NCI-H2107 treated with DMSO at 0.1 percent for 48 hours (cell line): Measurements from ENCODE around the gene NR6A1.

Experiments used
- DNase-seq: peaks from one replicate; lab custom pipeline; 2025; ENCODE audit not compliant: unreplicated experiment; lab: John Stamatoyannopoulos, UW

Gene NR6A1

GRCh38 chr9:124662561-124662960 is 108.5 kb downstream of the NR6A1 start:
- DNase-seq: no peak

- DNase-seq: peak; percentile 51
These were observed 109.8 kb downstream of the NR6A1 start for GRCh38 chr9:124661271-124661670.

GRCh38 chr9:124660341-124660801 is 110.7 kb downstream of the NR6A1 start:
- peak; percentile 55 for DNase-seq

DNA sequence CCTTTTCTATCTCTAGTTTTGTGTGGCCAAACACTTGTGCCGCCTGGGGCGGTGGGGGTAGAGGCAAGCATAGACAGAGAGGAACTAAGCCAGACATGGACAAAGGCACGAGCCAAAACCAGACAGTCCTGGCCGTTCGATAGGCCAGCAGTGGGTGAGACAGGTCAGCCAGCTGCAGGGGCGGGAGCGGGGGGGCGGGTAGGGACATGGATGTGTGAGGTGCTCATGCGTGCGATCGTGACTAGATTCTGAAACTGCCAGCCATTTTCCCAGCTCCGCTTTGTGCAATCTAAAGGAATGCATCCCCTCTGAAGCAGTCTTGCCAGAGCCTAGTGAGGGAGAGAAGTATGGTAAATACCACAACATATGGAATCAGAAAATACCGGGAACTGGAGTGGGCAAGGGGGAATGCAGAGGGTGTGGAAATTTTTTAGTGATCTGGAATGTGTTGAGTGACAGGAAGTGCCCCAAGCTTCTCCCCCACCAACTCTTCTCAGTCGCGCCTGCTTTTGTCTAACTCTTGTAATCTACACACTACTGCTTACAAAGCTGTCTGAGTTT is 111.9 kb downstream of the NR6A1 start:
- DNase-seq: peak; percentile 69

DNA sequence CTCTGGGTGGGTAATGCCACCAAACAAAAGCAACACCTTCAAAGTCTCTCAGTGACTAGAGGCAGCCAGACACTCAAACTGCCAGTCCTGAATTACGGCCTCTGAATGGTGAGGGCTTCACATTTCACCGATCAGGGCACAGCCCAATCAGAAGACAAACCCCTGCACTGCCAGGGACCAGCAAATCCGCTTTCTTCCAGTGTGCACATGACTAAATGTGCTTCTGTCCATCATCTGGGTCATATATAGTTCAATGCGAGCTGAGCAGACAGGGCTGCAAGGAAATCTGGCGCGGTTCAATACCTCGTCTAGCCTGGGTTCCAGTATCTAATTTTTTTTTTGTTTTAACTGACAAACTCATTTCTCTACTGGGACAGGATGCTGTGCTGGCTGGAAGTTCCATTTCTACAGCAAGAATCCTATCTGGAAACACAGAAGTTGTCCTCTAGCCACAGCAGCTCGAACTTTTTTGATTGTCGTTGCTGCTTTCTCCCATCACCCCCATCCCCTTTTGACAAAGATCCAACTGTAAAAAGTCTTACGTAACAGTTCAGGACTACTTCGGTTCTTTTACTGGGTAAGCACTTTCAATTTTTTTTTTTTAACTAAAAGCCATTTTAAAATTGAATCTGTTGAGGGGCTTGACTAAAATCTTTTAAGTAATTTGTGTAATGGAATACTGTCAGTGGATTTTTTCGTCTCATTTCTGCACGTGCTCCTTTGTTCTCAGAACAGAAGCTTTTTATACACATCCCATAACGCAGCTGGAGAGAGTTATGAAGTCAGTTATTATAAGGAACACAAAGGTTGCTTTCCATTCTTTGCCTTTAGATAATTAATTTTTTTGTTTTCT is 112.7 kb downstream of the NR6A1 start:
- peak; percentile 90 for DNase-seq

DNA sequence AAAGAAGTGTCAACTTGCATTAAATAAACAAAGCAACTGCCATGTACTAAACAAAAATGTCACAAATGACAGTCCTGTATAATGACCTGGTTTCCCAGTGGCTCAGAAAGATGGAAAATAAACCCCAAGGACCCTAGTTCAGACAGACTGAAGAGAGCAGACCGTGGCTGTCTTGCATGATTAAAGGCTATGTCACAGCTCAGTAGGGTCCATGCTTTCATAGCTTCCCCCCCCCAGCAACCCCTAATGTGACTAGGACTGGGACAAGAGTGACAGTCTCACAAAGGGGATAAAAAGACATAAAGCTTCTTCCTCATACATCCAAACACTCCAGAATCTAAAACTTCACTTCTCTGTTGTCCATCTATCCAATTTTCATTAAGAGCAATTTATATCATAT is 113.6 kb downstream of the NR6A1 start:
- no peak for DNase-seq

GRCh38 chr9:124654431-124654830 is 116.7 kb downstream of the NR6A1 start:
- no peak for DNase-seq

DNA sequence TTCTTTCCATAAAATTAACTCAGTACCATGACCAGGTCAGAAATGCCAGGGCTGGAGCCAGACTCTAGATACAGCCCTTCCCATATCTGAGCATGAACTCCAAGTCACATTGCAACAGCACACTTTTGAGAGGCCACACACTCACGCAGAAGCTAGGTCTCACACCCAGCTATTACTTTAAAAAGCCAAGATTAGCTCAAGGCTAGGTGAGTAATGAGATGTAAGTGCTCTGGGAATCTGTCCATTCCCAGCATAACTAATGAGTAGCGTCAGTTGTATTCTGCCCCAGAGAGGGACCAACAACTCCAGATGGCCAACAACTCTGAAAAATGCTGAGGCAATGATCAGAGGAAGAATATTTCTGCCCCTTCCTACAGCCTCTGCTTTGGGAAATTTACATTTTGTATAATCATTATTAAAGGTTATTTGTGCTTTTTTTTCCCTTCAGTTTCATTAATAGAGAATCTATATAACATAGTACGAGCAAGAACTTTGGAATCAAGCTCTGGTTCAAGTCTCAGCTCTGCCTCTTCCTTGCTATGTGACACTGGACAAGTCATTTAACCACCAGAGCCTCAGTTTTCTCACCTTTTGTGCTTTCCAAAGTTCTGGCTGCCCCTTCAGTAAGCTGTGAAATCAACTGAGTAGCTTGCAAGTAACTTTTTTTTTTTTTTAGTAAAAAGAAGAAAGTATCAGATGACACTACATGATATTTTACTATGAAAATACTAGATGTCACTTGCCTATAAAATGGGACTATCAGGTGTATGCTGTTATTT is 118.3 kb downstream of the NR6A1 start:
- DNase-seq: no peak

GRCh38 chr9:124652203-124652602 is 118.9 kb downstream of the NR6A1 start:
- no peak for DNase-seq

DNA sequence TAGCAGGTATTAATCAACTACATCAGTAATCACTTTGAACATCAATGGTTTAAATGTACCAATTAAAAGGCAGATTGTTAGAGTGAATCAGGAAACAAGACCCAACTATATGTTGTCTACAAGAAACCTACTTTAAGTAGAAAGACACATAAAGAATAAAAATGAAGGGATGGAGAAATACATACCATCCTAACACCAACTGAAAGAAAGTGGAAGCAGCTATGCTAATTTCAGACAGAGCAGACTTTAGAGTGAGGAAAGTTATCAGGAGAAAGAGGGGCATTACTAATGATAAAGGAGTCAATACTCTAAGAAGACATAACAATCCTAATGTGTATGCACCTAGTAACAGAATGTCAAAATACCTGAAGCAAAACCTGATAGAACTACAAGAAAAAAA is 125.8 kb downstream of the NR6A1 start:
- no peak for DNase-seq

GRCh38 chr9:124639637-124640036 is 131.5 kb downstream of the NR6A1 start:
- no peak for DNase-seq

- DNase-seq: no peak
These were observed 135.8 kb downstream of the NR6A1 start for GRCh38 chr9:124635285-124635684.

DNA sequence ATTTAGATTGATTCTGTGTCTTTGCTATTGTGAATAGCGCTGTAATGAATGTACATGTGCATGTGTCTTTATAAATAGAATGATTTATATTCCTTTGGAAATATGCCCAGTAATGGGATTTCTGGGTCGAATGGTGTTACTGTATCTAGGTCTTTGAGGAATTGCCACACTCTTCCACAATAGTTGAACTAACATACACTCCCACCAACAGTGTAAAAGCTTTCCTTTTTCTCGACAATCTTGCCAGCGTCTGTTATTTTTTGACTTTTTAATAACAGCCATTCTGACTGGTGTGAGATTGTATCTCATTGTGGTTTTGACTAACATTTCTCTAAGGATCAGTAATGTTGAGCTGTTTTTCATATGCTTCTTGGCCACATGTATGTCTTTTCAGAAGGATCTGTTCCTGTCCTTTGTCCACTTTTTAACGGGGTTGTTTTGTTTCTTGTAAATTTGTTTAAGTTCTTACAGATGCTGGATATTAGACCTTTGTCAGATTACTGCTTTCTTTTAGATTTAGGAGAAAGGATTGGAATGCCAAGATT is 139.0 kb downstream of the NR6A1 start:
- no peak for DNase-seq

- no peak for DNase-seq
These were observed 139.8 kb downstream of the NR6A1 start for GRCh38 chr9:124631326-124631725.

DNA sequence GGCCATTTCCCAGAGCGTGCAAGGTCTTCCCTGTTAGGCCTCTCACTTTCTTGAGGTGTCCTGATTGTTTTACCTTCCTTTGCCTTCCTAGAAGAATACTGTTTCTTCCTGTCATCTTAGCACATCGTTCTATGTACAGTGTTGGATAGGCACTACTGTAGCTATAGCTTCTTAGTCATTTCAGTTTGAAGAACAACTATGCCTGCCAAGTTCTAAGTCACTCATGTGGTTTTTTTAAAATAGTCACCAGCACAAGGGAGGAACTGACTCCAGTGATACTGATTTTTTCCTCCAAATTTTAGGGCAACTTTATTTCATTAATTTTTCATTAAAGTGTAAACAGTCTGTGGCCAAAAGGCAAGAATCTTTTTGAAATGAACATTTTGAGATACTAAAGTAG is 141.5 kb downstream of the NR6A1 start:
- DNase-seq: no peak

DNA sequence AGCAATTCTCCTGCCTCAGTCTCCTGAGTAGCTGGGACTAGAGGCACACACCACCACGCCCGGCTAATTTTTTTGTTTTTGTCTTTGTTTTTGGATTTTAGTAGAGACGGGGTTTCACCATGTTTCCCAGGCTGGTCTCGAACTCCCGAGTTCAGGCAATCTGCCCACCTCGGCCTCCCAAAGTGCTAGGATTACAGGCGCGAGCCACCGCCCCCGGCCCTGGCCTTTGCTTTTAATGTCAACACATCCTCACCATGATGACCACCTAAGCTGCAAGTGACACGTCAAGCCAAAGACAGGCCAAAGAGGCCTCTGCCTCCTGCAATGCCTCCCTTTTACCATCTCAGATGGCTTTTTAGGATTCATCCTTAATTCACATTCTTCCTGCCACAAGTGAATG is 142.4 kb downstream of the NR6A1 start:
- DNase-seq: no peak

DNA sequence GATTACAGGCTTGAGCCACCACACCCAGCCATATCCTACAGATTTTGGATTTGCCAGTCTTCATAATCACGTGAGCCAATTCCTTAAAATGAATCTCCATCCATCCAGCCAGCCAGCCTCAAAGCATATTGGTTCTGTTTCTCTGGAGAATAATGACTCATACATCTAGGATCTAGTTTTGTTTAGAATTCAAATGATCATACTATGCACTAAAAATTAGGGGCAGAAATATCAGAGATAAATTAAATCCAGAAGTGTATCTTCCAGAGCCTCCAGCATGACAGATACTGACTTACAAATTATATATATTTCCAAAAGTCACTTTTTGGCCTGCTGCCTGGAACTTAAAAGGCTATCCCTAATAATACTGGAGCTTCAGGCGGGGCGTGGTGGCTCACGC is 144.8 kb downstream of the NR6A1 start:
- DNase-seq: no peak

DNA sequence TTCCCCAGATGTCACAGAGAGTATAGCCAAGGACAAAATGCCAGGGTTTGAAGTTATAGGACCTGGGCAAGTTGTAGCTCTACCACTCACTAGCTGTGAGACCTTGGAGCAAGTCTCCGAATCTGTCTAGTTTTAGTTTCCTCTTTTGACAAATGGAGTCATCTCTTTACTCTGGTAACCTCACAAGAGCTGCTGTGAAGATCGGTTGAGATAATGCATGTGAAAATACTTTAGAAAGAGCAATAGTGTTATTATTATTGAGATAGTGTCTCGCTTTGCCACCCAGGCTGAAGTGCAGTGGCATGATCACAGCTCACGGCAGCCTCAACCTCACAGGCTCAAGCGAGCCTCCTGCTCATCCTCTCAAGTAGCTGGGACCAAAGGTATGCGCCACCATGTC is 146.0 kb downstream of the NR6A1 start:
- no peak for DNase-seq

GRCh38 chr9:124624735-124624992 is 146.4 kb downstream of the NR6A1 start:
- DNase-seq: no peak

DNA sequence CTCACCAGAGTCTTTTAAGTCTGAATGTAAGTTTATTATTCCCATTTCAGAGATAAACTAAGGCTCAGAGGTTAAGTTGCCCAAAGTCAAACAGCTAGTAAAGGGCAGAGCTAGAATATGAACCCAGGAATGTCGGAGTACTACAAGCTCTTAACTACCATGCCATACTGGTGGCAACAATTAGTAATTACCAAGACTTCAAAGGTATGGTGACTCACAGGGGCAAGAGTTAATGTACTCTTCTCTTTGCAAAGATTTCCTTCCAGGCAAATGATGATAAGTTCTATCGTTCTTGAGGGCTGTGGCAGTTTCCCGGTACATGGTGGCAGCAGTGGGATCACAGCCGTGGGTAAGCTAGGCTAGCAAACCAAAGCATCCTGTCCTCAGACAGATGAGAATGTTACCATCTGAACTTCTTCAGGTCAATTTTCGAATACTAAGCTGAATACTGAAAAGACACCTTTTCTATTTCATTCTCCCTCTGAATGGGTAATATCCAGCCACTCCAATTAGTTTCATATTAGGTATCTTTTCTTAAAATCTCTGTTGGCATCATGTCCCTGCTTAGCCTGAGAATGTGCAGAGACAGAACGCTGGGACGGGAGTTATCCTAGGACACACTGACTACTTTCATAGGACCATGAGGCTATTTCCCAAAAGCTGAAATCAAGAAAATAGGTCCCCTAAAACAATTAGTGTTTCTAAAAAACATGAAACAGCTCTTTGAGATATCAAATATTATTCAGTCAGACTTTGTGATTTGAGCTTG is 147.0 kb downstream of the NR6A1 start:
- DNase-seq: no peak

DNA sequence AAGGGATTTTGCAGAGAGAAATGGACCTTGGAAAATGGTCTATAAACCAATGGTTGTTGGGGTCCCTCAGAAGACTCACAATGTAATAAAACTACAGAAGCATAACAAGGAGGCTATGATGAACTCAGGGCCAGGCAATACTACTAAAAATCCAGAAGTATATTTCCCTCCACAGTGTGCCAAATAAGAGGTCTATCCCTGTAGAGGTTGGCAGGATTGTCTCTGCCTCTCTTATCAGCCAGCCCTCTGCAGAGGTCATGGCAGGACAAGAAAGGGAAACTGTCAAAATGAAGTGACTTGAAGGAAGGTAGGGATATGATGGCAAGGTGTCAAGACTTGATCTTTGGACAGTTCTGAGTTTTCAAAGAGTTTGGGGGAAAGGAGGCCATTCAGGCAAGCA is 148.2 kb downstream of the NR6A1 start:
- DNase-seq: no peak
